Activated CD8-positive, alpha-beta memory T cell treated with anti-CD3 and anti-CD28 coated beads, Interleukin-2, amount 50 U/mL, for 48 hours (primary cell): Measurements from ENCODE around the gene BAIAP2L2.
"Not testable (repeated sequence)": the region's sequence is repeated elsewhere in the genome, so short reads cannot be mapped to it uniquely, and the experiment has no call there.

Experiments used
- DNase-seq: peaks from one replicate; pipeline ENCODE4 v3.0.0-alpha.2; 2020

BAIAP2L2 gene

GRCh38 chr22:38080474-38080849 is 30.0 kb downstream of the BAIAP2L2 start:
- no peak for DNase-seq

GRCh38 chr22:38079804-38080203 is 30.7 kb downstream of the BAIAP2L2 start:
- no peak for DNase-seq

- not testable (repeated sequence) for DNase-seq
These were observed 31.3 kb downstream of the BAIAP2L2 start for GRCh38 chr22:38079208-38079607.

- DNase-seq: no peak
These were observed 32.2 kb downstream of the BAIAP2L2 start for GRCh38 chr22:38078046-38078840.

DNA sequence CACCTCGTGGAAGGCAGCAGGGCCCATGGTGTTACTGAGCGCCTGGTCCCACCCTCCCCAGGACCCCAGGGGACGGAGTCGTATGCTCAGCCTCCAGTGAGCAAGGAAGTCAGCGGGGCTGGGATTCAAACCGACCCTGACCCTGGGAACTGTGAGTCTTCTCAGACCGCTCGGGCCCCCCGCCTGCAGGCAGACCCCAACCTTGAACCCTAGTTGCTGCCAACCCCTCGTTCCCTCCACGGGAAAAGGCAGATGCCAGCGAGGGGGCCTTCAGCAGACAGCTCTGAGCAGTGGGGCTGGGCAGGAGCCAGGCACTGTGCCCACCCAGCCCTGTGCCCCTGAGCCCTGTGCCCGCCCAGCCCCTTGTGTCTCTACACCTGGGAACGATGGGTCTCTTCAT is 32.9 kb downstream of the BAIAP2L2 start:
- DNase-seq: no peak

DNA sequence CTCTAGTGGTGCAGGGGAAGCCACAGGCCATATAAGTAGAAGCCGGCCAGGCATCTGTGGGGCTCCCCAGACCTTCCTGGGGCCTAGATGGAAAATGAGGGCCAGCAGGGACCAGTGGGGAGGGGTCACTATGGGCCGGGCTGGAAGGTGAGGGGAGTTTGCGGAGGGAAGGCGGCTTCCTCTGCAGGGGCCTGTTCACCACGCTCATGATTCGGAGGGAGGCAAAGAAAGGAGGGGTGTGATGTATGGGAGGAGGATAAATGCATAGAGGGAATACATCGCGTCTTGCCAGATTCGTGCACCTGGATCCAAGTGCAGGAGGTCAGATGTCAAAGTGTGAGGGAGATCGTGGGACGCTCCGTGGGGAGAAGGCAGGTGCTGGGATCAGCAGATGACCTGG is 33.4 kb downstream of the BAIAP2L2 start:
- DNase-seq: no peak

- no peak for DNase-seq
These were observed 34.5 kb downstream of the BAIAP2L2 start for GRCh38 chr22:38075961-38076360.

DNA sequence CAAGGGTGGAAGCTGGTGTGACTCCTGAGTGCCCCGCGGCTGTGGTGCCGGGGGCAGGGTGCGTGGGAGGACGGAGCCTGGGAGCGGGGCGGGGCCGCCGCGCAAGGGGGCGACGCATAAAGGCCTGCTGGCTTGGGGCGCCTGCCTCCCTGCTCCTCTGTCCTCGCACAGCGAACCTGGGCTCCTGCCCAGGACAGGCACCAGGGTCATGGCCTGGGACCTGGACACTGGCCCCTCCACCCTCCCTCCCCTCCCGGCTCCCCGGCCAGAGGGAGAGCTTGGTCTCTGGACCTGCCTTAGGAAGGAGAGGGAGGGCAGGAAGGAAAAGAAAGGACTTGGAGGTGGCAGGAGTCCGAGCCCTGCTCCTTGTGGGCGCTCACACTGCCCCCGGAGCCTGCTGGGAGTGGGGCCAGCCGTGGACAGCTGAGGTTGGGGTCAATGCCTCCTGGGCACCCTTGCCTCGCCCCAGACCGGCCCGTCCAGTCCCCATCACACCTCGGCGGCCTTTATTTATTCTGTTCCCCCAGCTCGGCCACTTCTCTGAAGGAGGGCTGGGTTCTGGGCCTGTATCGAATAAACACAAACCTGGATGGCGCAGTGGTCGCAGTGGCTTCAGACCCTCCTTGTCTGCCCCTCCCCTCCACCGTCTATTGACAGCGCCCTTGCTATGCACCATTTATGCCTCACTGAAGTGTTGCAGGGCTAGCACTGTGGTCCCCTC is 35.2 kb downstream of the BAIAP2L2 start:
- no peak for DNase-seq

- DNase-seq: no peak
These were observed 36.0 kb downstream of the BAIAP2L2 start for GRCh38 chr22:38074181-38075104.

DNA sequence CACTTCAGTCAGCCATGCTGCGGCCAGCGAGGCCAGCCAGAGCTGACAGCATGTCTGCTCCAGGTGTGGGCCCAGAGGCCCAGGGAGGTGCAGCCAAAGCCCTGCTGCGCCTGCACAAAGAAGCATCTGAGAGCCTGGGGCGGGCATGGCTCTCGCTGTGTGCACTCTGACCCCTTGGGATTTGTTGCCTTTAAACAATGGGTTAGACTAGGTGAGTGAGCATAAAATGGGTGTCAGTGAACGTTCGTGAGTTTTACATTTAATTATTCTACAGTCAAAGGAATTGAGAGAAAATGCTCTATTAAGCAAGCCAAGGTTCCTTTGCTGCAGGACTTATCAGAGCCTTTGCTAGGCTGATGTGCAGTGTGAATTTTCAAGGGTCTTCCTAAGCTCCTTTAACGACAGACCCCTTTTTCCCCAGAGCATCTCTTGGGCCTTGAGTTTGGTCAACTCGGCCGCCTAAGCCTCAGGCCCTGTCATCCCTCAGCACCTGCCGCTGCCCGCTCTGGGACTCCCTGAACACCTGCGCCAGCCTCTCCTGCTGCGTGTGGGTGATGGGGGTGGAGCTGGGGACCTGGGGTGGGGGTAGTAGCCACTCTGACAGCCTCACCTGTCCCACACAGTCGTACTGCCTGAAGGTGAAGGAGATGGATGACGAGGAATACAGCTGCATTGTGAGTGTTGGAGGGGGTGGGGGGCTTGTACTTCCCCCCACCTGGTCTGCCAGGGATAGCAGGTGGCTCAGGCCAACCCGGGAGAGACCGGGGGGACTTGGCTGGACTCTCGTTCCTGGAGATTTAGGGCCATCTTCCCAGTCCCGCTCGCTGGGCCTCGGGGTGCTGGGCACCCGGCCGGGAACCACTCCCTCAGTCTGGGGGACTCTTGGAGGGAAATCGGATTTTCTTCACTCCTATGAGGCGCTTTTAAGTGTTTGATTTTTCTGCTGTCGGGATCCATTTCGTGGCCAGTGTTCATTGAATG is 37.0 kb downstream of the BAIAP2L2 start:
- DNase-seq: no peak

- no peak for DNase-seq
These were observed 37.9 kb downstream of the BAIAP2L2 start for GRCh38 chr22:38072322-38073149.

DNA sequence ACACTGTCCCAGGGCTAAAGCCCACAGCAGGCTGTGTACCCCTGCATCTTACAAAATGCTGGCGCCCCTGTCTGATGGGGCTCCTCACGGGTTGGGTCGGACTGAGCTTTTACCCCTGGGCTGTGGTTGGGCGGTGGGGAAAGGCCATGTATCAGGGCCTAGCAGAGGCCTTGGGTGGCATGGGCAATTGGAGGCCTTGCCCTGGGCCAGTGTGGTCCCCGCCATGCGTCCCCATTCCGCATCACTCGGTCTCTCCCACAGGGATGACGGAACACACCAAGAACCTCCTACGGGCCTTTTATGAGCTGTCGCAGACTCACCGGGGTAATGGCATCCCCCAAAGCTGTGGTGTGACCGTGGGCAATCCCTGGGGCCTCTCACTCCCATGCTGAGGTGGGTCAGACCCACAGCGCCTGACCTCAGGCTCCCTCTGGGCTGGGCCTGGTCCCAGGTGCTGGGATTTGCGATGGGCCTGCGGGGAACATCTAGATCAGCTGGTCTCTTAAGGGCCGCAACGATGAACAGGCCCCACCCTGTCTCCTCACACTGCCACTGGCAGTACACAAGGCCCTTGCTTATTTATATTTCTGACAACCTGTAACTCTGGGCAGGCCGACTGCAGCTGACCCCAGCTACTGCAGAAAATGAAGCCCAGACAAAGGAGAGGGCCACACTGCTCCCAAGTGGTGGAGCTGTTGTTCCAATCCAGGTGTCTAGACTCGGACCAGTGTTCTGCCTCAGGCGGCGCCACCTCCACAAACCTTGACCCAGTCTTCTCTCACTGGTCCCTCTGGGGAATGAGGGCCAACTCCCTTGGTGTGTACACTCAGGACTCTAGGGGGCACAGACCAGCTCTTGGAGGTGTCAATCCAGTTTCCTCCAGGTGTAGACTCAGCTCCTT is 38.8 kb downstream of the BAIAP2L2 start:
- no peak for DNase-seq

GRCh38 chr22:38070250-38070921 is 40.1 kb downstream of the BAIAP2L2 start:
- DNase-seq: no peak

DNA sequence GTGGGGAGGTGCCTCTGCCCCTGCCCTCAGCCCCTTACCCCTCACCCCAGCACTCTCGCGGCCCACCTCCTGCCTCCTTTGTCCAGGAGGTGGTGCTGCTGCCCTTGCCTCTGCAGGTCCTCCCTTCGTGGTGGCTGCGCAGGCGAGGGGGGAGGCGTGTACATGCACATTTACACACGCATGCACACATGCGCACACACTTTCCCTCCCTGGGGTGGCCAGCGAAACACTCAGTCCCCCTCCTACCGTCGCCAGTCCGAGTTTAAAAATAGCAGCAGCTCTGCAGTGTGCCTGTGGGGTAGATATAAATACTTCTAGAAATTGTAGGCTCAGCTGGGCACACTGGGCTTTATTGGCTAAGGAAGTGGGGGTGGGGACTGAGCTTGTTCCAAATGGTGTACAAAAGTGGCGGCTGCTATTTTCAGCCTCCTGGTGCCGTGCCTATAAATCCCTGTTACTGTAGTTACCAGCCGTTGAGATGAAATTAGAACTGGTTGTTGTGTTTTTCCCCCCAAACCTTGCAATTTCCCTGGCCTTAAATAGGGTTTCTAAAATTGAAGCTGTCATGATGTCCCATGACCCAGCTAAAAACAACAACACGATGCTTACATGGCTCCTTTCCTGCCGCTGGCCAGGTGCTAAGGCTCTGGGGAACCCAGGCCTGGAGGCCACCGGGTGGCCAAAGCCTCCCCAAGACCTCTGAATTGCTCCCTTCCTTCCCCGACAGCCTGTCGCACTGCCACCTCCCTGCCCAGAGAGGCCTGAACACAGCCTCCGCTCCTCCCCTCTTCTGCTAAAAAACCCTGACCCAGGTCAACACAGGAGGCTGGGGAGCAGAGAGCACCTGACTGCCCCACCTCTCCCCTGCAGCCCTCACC is 40.9 kb downstream of the BAIAP2L2 start:
- DNase-seq: no peak

- no peak for DNase-seq
These were observed 41.7 kb downstream of the BAIAP2L2 start for GRCh38 chr22:38068641-38069371.

DNA sequence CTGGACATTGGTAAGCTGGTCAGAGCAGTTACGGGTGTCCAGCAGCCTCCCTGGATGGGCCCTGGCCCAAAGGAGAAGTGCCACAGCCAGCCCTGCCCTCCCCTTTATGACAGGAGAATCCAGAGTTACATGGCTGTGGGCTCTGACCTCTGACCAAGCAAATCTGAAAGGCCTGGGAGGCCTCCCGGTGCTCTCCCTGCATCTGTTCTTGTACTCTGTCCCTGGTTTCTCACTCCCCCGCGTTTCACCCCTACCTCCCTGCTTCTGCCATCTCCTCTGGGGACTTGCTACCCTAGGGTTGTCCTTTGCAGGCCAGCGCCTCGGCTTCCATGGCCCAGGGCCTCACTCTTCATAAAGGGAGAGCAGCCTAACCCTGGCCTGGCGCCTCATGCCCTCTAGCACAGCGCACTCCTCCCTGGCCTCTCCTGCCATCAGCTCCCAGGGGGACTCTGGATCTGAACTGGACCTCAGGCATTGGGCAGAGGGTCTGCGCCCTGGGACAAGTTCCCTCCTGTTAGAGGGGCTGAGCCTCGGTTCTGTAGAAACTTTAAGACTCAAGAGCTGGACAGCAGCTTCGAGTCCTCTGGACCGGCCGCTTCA is 42.6 kb downstream of the BAIAP2L2 start:
- DNase-seq: no peak

DNA sequence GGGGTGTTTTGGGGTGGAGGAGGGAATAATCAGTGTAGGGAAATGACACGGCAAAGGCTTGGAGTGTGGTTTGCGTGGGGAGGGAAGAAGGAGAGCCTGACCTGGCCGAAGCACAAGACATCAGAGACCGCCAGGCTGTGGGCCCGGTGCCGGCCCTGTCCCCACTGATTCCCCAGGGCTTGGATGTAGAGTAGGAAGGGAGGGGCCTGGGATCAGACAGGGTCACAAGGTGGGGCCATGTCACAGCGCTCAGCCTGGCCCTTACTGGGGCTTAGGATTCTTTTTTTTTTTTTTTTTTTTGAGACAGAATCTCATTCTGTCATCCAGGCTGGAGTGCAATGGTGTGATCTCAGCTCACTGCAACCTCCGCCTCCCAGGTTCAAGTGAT is 43.5 kb downstream of the BAIAP2L2 start:
- no peak for DNase-seq
